ENCODE measurements around the gene VEGFB. TPM values are rescaled to one million over a fixed set of nuclear protein-coding genes. Genes with fewer than 3 reads are reported as not detected.

The VEGFB gene
- total RNA-seq, 4 donors from 2014 or later = 92.3 to 144 (median 108) TPM

DNA sequence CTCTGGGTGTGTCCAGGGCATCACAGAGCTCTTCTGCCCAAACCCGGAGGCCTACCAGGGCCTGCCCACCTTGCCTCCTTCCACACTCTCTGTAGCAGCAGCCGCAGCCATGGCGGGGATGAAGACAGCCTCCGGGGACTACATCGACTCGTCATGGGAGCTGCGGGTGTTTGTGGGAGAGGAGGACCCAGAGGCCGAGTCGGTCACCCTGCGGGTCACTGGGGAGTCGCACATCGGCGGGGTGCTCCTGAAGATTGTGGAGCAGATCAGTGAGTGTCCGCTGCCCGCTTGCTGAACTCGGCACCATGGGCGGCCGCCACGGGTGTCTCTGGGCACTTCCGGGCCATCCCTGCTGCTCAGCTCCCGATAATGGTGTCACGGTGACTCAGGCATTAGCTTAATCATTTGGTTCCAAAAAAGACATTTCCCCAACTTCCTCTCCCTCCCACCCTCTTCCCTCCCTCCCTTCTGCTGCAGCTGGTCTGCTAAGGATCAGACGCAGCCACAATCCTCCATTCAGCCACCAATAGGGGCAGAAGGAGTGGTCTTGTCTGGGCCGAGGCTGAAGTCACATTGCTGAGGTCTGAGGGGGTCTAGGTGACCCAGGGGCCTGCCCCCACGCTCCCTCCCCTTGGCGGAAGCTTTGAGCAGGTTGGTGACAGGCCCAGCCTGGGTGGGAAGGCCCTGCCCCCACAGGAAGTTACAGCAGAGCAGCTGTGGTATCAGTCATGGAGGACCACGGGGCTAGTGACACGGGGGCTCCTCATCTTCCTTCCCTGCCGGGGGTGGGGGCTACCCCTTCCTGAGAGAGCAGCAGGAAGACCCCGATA, 26.9 kb upstream of the VEGFB start:
- H3K27me3 ChIP-seq = no peaks in the 10 kb centered on the region
- intact Hi-C loops (cut with DNase I) = no loop called here
- peaks cover 21 to 70% (median 55%) of the 10 kb centered on the region in 4 donors for H3K36me3 ChIP-seq
- no peak for DNase-seq (ENCODE audit: extremely low spot score)
- peak overlapping the region; percentile 71 to 81 (median 77) for H3K27ac ChIP-seq (replicated peaks in 1 of 4)
- 48% methylated on average over 10 of the region's 30 CpGs for WGBS
- no peaks in the 10 kb centered on the region for H3K9me3 ChIP-seq
- H3K4me3 ChIP-seq = peak overlapping the region; percentile 40 to 56 (median 46)
- H3K4me1 ChIP-seq = peaks cover 19 to 50% (median 35%) of the 10 kb centered on the region in 4 donors
- peak in 1 of 2 donors; percentile 50 for TF ChIP-seq POLR2AphosphoS5 (IDR thresholded peaks at IDR 0.05)
- TF ChIP-seq, protein P1, sequence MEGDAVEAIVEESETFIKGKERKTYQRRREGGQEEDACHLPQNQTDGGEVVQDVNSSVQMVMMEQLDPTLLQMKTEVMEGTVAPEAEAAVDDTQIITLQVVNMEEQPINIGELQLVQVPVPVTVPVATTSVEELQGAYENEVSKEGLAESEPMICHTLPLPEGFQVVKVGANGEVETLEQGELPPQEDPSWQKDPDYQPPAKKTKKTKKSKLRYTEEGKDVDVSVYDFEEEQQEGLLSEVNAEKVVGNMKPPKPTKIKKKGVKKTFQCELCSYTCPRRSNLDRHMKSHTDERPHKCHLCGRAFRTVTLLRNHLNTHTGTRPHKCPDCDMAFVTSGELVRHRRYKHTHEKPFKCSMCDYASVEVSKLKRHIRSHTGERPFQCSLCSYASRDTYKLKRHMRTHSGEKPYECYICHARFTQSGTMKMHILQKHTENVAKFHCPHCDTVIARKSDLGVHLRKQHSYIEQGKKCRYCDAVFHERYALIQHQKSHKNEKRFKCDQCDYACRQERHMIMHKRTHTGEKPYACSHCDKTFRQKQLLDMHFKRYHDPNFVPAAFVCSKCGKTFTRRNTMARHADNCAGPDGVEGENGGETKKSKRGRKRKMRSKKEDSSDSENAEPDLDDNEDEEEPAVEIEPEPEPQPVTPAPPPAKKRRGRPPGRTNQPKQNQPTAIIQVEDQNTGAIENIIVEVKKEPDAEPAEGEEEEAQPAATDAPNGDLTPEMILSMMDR (IDR thresholded peaks at IDR 0.05) = no peak

DNA sequence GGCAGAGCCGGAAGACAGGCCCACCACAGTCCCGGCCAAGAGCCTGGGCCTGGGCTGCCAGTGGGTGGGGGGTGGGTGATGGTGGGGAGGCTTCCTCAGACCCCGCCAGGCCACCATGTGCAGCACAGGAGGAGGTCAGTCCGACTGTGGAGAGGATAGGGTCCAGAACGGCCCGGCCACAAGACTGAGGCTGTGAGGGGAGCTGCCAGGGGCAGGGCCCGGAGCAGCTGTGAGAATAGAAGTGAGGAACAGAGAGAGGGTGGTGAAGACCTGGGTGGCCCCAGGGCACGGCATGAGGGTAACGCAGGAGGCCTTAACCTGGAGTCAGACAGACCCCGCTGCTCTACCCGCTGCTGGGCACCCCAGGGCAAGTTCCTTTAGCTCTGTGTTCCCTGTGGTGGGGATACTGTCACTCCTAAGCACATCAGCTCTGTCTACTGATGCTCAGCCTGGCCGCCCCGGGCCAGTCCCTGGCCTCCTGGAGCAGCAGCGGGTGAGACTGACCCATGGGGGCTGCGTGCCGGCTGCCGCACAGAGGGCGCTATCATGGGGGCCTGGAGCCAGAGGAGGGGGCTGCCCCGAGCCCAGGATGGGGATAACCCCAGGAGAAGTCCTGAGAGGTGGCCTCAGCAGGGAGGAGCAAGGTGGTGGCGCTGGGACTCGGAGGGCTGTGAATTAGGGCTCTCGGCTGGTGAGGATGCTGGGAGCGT, 26.1 kb upstream of the VEGFB start:
- Histone ChIP-seq H3K27me3 (no peaks in the 10 kb centered on the region), H3K4me1 (peaks cover 19 to 50% (median 35%) of the 10 kb centered on the region in 4 donors), H3K27ac (replicated peaks in 1 of 4) (peak overlapping the region; percentile 71 to 81 (median 77)), H3K36me3 (peaks cover 13 to 62% (median 48%) of the 10 kb centered on the region in 4 donors), H3K4me3 (peak overlapping the region; percentile 40 to 56 (median 46)), H3K9me3 (no peaks in the 10 kb centered on the region)
- intact Hi-C loops (cut with DNase I) = no loop called here
- no peak for DNase-seq (ENCODE audit: extremely low spot score)
- 71% methylated on average over 8 of the region's 23 CpGs for WGBS
- TF ChIP-seq, protein P1 (IDR thresholded peaks at IDR 0.05) = no peak
- TF ChIP-seq POLR2A (IDR thresholded peaks at IDR 0.05; ENCODE audit: low read depth) (no peak), POLR2AphosphoS5 (IDR thresholded peaks at IDR 0.05) (no peak), EP300 (IDR thresholded peaks at IDR 0.05) (no peak)

DNA sequence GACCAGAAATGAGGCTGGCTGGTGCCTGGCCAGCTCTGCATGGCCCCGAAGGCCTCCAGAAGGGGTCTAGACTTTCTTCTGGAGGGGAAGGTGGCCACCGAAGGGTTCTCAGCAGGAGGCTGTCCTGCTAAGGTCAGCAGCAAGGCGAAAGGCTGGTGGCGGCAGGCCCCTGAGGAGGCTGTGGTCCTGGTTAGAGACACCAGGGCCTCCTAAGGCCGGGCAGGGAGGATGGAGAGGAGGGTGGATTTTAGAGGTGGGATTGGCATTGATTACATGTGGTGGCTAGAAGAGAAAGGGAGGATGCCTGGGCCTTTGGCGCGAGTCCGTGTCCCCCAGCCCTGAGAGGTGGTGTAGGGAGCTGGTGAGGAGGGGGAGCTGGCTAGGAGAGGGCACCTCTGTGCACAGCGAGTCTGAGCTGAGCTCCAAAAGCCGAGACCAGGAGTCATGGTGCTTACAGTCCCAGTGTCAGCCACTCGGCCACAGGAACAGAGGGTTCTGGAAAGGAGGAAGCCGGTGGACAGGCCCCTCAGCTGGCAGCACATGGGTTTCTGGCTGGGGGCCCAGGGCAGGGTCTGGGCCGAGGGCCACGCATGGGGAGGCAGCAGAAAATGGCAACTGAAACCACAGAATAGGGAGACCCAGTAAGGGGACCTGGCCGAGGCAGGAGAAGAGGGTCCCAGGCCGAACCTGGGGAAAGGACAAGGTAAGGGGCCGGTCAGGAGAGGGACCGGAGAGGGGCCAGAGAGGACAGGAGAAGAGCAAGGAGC, 25.4 kb upstream of the VEGFB start:
- intact Hi-C loops (cut with DNase I) = no loop called here
- WGBS = 77% methylated on average over 18 of the region's 18 CpGs
- no peak for DNase-seq (ENCODE audit: extremely low spot score)

DNA sequence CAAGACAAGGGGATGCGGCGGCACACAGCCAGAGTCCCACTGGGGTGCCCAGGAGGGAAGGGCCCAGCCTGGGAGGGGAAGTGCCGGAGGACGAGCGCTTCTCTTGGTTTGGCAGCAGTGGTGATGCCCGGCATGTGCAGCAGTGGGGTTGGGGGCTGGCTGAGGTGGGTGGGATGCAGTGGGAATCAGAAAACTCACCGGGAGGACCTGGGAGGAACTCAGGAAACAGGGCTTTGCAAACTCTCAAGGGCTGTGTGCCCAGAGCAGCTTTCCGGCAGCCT, 24.9 kb upstream of the VEGFB start:
- 91% methylated on average over 7 of the region's 8 CpGs for WGBS
- Histone ChIP-seq H3K27ac (replicated peaks in 1 of 4) (no peak overlapping the region), H3K4me3 (no peak overlapping the region), H3K27me3 (no peaks in the 10 kb centered on the region), H3K4me1 (peaks cover 13 to 41% (median 28%) of the 10 kb centered on the region in 4 donors), H3K36me3 (peaks cover 4 to 49% (median 37%) of the 10 kb centered on the region in 4 donors), H3K9me3 (no peaks in the 10 kb centered on the region)
- intact Hi-C loops (cut with DNase I) = no loop called here
- no peak for TF ChIP-seq EP300 (IDR thresholded peaks at IDR 0.05)
- TF ChIP-seq POLR2A (IDR thresholded peaks at IDR 0.05; ENCODE audit: low read depth) = no peak
- TF ChIP-seq, protein P1 (IDR thresholded peaks at IDR 0.05) = no peak
- no peak for TF ChIP-seq POLR2AphosphoS5 (IDR thresholded peaks at IDR 0.05)
- DNase-seq (ENCODE audit: extremely low spot score) = no peak

More for the DNA sequence above, 25.4 kb upstream of the VEGFB start:
- TF ChIP-seq POLR2A (IDR thresholded peaks at IDR 0.05; ENCODE audit: low read depth) (no peak), EP300 (IDR thresholded peaks at IDR 0.05) (no peak), POLR2AphosphoS5 (IDR thresholded peaks at IDR 0.05) (no peak)
- TF ChIP-seq, protein P1 (IDR thresholded peaks at IDR 0.05) = no peak
- peaks cover 18 to 46% (median 34%) of the 10 kb centered on the region in 4 donors for H3K4me1 ChIP-seq
- H3K4me3 ChIP-seq = no peak overlapping the region
- H3K9me3 ChIP-seq = no peaks in the 10 kb centered on the region
- peak overlapping the region in 3 of 4 donors; percentile 71 to 81 (median 78) for H3K27ac ChIP-seq (replicated peaks in 1 of 4)
- no peaks in the 10 kb centered on the region for H3K27me3 ChIP-seq
- H3K36me3 ChIP-seq = peaks cover 6 to 55% (median 40%) of the 10 kb centered on the region in 4 donors
